Fibroblast of skin of right biceps (primary cell): ENCODE results near the gene RRM1.
"Not testable (repeated sequence)": the region's sequence is repeated elsewhere in the genome, so short reads cannot be mapped to it uniquely, and the experiment has no call there.

Experiments used
- DNase-seq: peaks from one replicate; pipeline ENCODE4 v3.0.0-alpha.2; 2013

RRM1 gene

GRCh38 chr11:4146070-4146771 is 51.6 kb downstream of the RRM1 start:
- no peak for DNase-seq

GRCh38 chr11:4146772-4147098 is 52.1 kb downstream of the RRM1 start:
- DNase-seq, result no peak

DNA sequence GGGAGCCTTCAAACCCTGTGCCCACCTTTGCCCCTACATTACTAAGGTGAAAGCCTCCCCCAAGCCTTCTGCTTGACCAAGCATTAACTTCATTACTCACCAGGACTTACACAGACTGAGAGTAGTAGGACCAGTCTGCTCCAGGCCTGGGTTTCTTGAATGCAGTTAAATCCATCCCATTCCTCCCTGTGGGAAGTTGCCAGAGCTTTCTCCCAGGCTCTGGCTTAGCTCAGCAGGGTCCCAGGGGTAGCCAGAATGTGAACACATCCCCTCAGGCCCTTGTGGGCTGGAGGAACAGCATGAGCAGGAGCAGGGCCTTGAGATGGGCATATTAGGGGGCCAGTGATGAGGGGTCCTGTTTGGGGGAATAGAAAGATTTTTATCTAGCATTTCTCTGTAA is 59.9 kb downstream of the RRM1 start:
- DNase-seq, result no peak

GRCh38 chr11:4156571-4156970 is 62.0 kb downstream of the RRM1 start:
- DNase-seq, result no peak

GRCh38 chr11:4158818-4159217 is 64.2 kb downstream of the RRM1 start:
- DNase-seq, result not testable (repeated sequence)

GRCh38 chr11:4161305-4161704 is 66.7 kb downstream of the RRM1 start:
- DNase-seq, result no peak

DNA sequence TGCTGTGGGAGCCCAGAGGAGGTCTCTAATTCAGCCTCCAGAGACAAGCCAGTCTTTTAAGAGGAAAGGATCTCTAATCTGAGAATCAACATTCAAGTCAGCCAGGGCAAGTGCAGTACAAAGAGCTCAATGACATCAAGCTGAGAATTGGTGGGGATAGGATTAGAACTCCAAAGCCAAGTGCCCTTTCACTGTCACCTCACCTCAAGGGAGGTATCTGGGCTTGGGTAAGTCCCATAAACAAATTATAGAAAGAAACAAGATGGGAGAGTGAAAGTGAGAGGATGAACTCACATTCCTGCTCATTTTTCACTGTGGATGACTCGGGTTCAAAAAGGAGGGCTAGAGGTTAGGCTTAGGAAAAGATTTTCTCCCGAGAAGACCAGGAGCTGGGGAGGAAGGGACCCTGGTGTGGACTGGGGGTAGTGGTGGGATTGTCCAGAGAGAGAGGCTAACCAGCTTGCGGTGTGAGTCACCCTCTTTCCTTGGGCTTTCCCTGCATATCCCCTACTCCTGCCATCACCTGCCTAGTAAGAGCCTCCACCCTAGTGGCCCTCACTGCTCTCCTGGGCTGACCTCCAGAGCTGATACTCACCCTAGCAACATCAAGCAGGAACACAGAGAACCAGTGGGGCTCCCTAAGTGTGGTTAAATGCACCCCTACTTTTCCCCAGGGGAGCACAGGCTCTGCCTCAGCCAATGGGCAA is 70.4 kb downstream of the RRM1 start:
- no peak for DNase-seq

GRCh38 chr11:4167292-4167691 is 72.7 kb downstream of the RRM1 start:
- no peak for DNase-seq

- no peak for DNase-seq
These were observed 73.2 kb downstream of the RRM1 start for GRCh38 chr11:4167758-4168157.

DNA sequence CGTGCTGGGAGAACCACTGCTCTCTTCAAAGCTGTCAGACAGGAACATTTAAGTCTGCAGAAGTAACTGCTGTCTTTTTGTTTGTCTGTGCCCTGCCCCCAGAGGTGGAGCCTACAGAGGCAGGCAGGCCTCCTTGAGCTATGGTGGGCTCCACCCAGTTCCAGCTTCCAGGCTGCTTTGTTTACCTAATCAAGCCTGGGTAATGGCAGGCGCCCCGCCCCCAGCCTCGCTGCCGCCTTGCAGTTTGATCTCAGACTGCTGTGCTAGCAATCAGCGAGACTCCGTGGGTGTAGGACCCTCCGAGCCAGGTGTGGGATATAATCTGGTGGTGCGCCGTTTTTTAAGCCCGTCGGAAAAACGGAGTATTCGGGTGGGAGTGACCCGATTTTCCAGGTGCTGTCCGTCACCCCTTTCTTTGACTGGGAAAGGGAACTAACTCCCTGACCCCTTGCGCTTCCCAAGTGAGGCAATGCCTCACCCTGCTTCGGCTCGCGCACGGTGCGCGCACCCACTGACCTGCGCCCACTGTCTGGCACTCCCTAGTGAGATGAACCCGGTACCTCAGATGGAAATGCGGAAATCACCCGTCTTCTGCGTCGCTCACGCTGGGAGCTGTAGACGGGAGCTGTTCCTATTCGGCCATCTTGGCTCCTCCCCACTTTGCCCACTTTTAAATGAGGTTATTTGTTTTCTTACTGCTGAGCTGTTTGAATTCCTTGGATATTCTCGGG is 81.2 kb downstream of the RRM1 start:
- not testable (repeated sequence) for DNase-seq

DNA sequence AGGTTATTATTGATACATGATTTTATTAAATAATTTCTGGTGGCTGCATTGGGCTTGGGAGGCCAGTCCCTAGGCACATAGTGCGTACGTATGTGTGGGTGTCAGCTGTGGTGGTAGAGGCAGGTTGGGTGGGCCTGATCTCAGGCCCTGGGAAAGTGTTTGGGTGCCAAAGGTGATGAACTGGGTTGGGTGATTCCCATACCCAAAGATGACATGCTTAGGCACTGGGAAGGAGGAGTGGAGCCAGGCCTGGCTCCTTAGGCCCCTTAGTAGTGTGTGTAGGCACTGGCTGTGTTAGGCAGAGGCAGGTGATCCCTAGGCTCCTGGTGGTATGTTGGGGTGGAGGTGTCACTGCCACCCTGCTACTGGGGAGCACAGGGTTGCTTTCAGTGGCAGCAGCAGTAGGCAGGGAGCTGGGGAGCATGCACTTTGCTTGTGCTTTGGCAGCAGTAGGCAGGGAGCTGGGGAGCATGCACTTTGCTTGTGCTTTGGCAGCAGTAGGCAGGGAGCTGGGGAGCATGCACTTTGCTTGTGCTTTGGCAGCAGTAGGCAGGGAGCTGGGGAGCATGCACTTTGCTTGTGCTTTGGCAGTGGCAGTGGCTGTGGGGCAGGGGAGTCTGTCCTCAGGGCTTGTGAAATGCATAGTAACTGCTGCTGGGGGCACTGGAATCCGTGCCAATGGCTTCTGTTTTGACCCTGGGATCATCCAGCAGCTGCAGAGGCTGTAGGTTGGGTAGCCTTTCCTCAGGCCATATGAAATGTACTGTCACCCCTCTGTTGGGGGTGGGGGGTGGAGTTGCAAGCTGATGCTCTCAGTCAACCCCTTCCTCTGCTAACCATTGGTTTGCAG is 84.4 kb downstream of the RRM1 start:
- no peak for DNase-seq

DNA sequence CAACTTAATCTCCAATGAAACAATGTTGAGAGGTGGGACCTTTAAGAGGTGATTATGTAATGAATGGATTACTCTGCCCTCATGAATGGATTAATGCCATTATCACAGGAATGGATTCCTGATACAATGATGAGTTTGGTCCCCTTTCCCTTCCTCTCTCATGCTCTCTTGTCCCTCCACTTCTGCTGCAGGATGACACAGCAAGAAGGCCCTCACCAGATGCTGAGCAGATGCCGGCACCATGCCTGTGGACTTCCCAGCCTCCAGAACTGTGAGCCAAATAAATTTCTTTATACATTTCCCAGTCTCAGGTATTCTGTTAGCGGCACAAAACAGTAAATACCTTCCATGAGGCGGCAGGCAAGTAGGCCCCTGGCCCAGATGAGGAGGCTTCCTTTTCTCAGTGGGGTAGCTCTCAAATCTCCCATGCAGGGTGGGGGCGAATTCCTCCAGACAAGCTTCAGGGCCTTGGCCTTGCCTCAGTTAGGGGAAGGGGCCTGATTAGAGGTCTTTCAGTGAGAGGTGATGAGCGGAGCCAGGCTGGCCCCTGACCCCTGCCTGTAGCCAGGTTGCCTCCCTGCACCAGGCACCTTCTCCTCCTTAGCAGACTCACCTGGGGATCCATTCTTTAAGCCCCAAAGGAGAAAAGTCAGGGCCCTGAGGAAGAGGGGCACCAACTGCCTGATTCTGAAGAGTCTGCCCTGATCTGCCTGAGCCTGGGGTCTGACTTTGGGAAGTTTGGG is 86.0 kb downstream of the RRM1 start:
- no peak for DNase-seq

GRCh38 chr11:4181782-4182721 is 87.5 kb downstream of the RRM1 start:
- peak; percentile 34 for DNase-seq

- no peak for DNase-seq
These were observed 88.9 kb downstream of the RRM1 start for GRCh38 chr11:4183410-4184057.

- no peak for DNase-seq
These were observed 89.7 kb downstream of the RRM1 start for GRCh38 chr11:4184163-4184916.

GRCh38 chr11:4185561-4185960 is 91.0 kb downstream of the RRM1 start:
- DNase-seq, result no peak

GRCh38 chr11:4186464-4187054 is 92.0 kb downstream of the RRM1 start:
- no peak for DNase-seq

- DNase-seq, result peak; percentile 85
These were observed 92.7 kb downstream of the RRM1 start for GRCh38 chr11:4187055-4187988.
